Smooth muscle cell (in vitro differentiated cells): ENCODE measurements around the gene RAB3C. TPM values are rescaled to one million over a fixed set of nuclear protein-coding genes. Genes with fewer than 3 reads are reported as not detected.

ENCODE experiments used
- DNase-seq: peaks from one replicate; lab custom pipeline; 2025; ENCODE audit not compliant: unreplicated experiment; lab: John Stamatoyannopoulos, UW
- H2AFZ ChIP-seq: fragments of 200-600 bp; sonication (generic); 2 replicates; pipeline ENCODE4 v1.6.0; 2016; ENCODE audit warnings: antibody characterized with exemption, low read depth, mild to moderate bottlenecking
- H3F3A ChIP-seq: fragments of 200-600 bp; sonication (generic); 2 replicates; pipeline ENCODE4 v1.6.0; 2017; ENCODE audit warnings: antibody characterized with exemption, low read depth
- H3K27ac ChIP-seq: fragments of 200-600 bp; sonication (generic); 2 replicates; pipeline ENCODE4 v1.5.1; 2016; ENCODE audit warnings: low read depth, mild to moderate bottlenecking
- H3K27me3 ChIP-seq: fragments of 200-600 bp; sonication (generic); 2 replicates; pipeline ENCODE4 v1.6.1; 2016; ENCODE audit warnings: low read depth, mild to moderate bottlenecking
- H3K36me3 ChIP-seq: fragments of 200-600 bp; sonication (generic); 2 replicates; pipeline ENCODE4 v1.5.1; 2016; ENCODE audit warnings: low read depth
- H3K4me1 ChIP-seq: fragments of 200-600 bp; sonication (generic); 2 replicates; pipeline ENCODE4 v1.5.1; 2016; ENCODE audit warnings: low read depth
- H3K4me2 ChIP-seq: fragments of 200-600 bp; sonication (generic); 2 replicates; pipeline ENCODE4 v1.6.0; 2016; ENCODE audit warnings: mild to moderate bottlenecking
- H3K4me3 ChIP-seq: fragments of 200-600 bp; sonication (generic); 2 replicates; pipeline ENCODE4 v1.5.1; 2016; ENCODE audit warnings: mild to moderate bottlenecking
- H3K79me2 ChIP-seq: fragments of 200-600 bp; sonication (generic); 2 replicates; pipeline ENCODE4 v1.6.0; 2016; ENCODE audit warnings: low read depth, mild to moderate bottlenecking
- H3K9ac ChIP-seq: fragments of 200-600 bp; sonication (generic); 2 replicates; pipeline ENCODE4 v1.6.0; 2016; ENCODE audit warnings: low read depth
- H3K9me3 ChIP-seq: fragments of 200-600 bp; sonication (generic); replicated peaks from 2 replicates; pipeline ENCODE4 v1.5.1; 2016; ENCODE audit warnings: low read depth
- H4K20me1 ChIP-seq: fragments of 200-600 bp; sonication (generic); 2 replicates; pipeline ENCODE4 v1.6.0; 2016; ENCODE audit warnings: low read depth
- CTCF ChIP-seq: fragments of 200-600 bp; sonication (generic); IDR thresholded peaks from 2 replicates; pipeline ENCODE4 v1.5.1; 2017; ENCODE audit warnings: borderline replicate concordance, mild to moderate bottlenecking, antibody characterized with exemption; ENCODE audit not compliant: insufficient read depth, poor library complexity, severe bottlenecking
- WGBS: methylation state at CpG from one replicate; pipeline ENCODE4 v1.1.7; 2016; ENCODE audit warnings: low lambda C conversion rate; 5-methylcytosine and 5-hydroxymethylcytosine counted together
- polyA plus RNA-seq: library from polyadenylated mRNA; unstranded; fragments of >200 nt; fragmentation: Nextera tagmentation; extraction: Ambion mirVana; gene quantifications from 2 replicates; pipeline ENCODE4 v1.2.1, GENCODE V29; 2016
- total RNA-seq: library from RNA; depleted of rRNA; stranded (reverse); fragments of >200 nt; gene quantifications from 2 replicates; pipeline ENCODE4 v1.2.3, GENCODE V29; 2014

RAB3C gene
- total and polyA plus RNA-seq, 2 experiments from 2014 or later, result 0.10 to 1.1 TPM

DNA sequence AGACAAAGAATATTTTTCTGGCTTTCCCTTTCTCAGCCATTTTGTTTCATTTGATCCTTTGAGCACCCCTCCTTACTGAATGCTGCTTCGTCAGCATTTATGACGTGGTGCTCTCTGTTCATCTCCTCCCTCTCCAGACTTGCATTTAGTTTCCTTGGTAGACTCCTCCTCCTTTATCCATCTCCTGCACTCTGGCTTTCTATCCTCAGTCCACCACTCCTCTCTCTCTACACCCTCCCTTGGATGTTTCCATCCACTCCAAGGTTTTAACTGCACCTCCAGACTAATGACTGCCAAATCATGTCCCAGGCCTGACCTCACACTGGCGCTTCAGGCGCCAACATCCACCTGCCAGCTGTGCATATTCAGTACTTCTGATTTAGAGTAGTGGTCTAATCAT is 245.4 kb downstream of the RAB3C start:
- DNase-seq, result no peak
- Histone ChIP-seq H3K4me1 (no peaks in the 10 kb centered on the region), H3K79me2 (no peaks in the 10 kb centered on the region), H3K27me3 (no peaks in the 10 kb centered on the region), H3K27ac (no peak overlapping the region), H3K36me3 (no peaks in the 10 kb centered on the region), H3K4me3 (no peak overlapping the region), H3F3A (no peaks in the 10 kb centered on the region), H3K9me3 (no peaks in the 10 kb centered on the region), H3K4me2 (no peak overlapping the region), H3K9ac (no peak overlapping the region), H2AFZ (no peak overlapping the region), H4K20me1 (no peaks in the 10 kb centered on the region)
- WGBS, result 86% methylated on average over 4 of the region's 4 CpGs
- no peak for TF ChIP-seq CTCF

DNA sequence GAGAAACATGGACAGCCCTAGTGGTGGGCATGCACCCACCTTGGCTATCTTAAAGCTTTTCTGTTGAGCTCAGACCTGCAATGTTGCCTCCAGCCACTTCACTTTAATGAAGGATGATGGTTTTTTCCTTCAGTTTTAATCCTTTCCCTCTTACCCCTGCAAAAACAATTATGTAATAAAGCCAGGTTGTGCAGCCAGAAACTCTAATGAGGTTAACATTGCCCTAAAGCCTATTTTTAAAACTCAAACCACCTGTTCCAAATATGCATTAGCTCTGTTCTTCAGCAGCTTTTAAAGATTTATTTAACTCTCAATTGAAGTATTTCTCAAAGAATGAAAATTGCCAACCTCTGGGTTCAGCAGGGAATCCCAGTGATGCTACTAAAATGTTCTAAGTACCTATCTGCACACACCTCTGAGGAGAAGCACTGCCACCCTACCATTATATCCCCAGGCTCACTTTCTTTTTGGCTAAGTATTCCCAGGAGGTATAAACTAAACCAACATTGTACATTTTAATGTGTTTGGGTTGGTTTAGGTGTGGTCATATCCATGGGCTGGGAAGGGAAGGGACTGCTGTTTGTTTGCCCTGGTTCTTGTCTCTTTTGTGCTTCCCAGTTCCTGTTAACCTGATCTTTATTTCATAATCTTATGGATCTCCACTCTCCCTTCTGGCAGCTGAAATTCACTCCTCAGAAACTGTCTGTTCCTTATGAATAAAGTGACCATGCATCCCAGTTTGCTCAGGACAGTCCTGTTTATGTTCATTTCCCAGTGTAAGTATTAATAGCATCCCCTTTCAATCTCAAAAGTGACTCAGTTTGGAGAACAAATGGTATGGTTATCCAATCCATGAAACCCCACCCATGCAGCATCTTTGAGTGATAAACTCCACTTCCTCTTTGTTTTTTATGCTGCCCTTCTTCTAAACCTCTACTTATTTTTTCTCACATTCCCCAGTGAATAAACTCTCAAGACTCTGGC is 251.7 kb downstream of the RAB3C start:
- Histone ChIP-seq H3K79me2 (no peaks in the 10 kb centered on the region), H3K4me2 (no peak overlapping the region), H2AFZ (no peak overlapping the region), H3K9ac (no peak overlapping the region), H3K4me1 (no peaks in the 10 kb centered on the region), H3K9me3 (no peaks in the 10 kb centered on the region), H3K36me3 (no peaks in the 10 kb centered on the region), H4K20me1 (no peaks in the 10 kb centered on the region), H3K27me3 (no peaks in the 10 kb centered on the region), H3F3A (no peaks in the 10 kb centered on the region), H3K27ac (no peak overlapping the region), H3K4me3 (no peak overlapping the region)
- TF ChIP-seq CTCF, result no peak
- DNase-seq, result no peak

- no peak overlapping the region for H2AFZ ChIP-seq
- H3K27me3 ChIP-seq, result no peaks in the 10 kb centered on the region
- H3K4me3 ChIP-seq, result no peak overlapping the region
- H3K36me3 ChIP-seq, result no peaks in the 10 kb centered on the region
- no peak overlapping the region for H3K9ac ChIP-seq
- H3K4me2 ChIP-seq, result no peak overlapping the region
- no peaks in the 10 kb centered on the region for H4K20me1 ChIP-seq
- no peak overlapping the region for H3K27ac ChIP-seq
- no peaks in the 10 kb centered on the region for H3K4me1 ChIP-seq
- no peak for DNase-seq
- H3K79me2 ChIP-seq, result no peaks in the 10 kb centered on the region
- 81% methylated on average over 3 of the region's 3 CpGs for WGBS
- peaks cover 3% of the 10 kb centered on the region for H3K9me3 ChIP-seq
- H3F3A ChIP-seq, result no peaks in the 10 kb centered on the region
- TF ChIP-seq CTCF, result no peak
These were observed 253.5 kb downstream of the RAB3C start for GRCh38 chr5:58836351-58836750.

DNA sequence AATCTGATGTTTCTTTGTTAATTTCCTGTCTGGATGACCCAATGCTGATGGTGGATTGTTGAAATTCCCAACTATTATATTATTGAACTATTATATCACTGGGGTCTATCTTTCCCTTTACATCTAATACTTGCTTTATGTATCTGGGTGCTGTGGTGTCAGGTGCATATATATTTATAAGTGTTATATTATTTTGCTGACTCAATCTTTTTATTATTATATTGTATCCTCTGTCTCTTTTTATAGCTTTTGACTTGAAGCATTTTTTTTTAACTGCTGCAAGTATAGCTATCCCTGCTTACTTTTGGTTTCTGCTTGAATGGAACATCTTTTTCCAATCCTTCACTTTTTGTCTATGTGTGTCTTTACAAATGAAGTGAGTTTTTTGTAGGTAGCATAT is 255.9 kb downstream of the RAB3C start:
- Histone ChIP-seq H3K9ac (no peak overlapping the region), H3K4me3 (no peak overlapping the region), H3K9me3 (peaks cover 3% of the 10 kb centered on the region), H2AFZ (no peak overlapping the region), H3K79me2 (no peaks in the 10 kb centered on the region), H3K4me1 (no peaks in the 10 kb centered on the region), H3K27me3 (no peaks in the 10 kb centered on the region), H3K4me2 (no peak overlapping the region), H3K36me3 (no peaks in the 10 kb centered on the region), H3K27ac (no peak overlapping the region), H3F3A (peaks cover 3% of the 10 kb centered on the region), H4K20me1 (no peaks in the 10 kb centered on the region)
- TF ChIP-seq CTCF, result no peak
- DNase-seq, result no peak
